Kidney (tissue), 14 donors: ENCODE data around the gene IDNK. TPM values are rescaled to one million over a fixed set of nuclear protein-coding genes. Genes with fewer than 3 reads are reported as not detected.
"Not testable (repeated sequence)": the region's sequence is repeated elsewhere in the genome, so short reads cannot be mapped to it uniquely, and the experiment has no call there.

Experiments
- DNase-seq, 5 donors: peaks; one replicate each; pipeline ENCODE4 v3.0.0-alpha.2; 2013 to 2020
- FAIRE-seq: peaks from 2 replicates; lab custom pipeline; 2012; peaks lifted over from hg19 to GRCh38; lab: Jason Lieb, UNC
- H3K27ac ChIP-seq, 2 donors: one replicate each; pipeline ENCODE4 v1.7.0; 2013; ENCODE audit warnings: low read depth in 2 of 2, low read length in 2 of 2, inconsistent platforms in 1 of 2
- H3K27me3 ChIP-seq: one replicate; pipeline ENCODE4 v1.7.1; 2013; ENCODE audit warnings: low read length, inconsistent platforms; ENCODE audit not compliant: control insufficient read depth, insufficient read depth
- H3K36me3 ChIP-seq, 3 donors: one replicate each; pipeline versions ENCODE4 v1.7.0 to v1.7.1; 2013; ENCODE audit warnings: low read length in 3 of 3, control low read depth in 1 of 3, inconsistent platforms in 1 of 3; ENCODE audit not compliant: insufficient read depth in 3 of 3, control insufficient read depth in 2 of 3
- H3K4me1 ChIP-seq, 3 donors: one replicate each; pipeline versions ENCODE4 v1.7.0 to v1.7.1; 2013; ENCODE audit warnings: low read length in 3 of 3, inconsistent platforms in 1 of 3, low read depth in 1 of 3; ENCODE audit not compliant: control insufficient read depth in 2 of 3, insufficient read depth in 2 of 3
- H3K4me3 ChIP-seq, 3 donors: one replicate each; pipeline versions ENCODE4 v1.7.0 to v1.8.1; 2013; ENCODE audit warnings: low read length in 3 of 3, control low read depth in 1 of 3, inconsistent platforms in 1 of 3
- H3K9ac ChIP-seq, 3 donors: one replicate each; pipeline versions ENCODE4 v1.7.0 to v1.7.1; 2013; ENCODE audit warnings: low read length in 3 of 3, control low read depth in 1 of 3, inconsistent platforms in 1 of 3
- H3K9me3 ChIP-seq, 3 donors: one replicate each; pipeline versions ENCODE4 v1.7.0 to v1.7.1; 2013; ENCODE audit warnings: low read length in 3 of 3, control low read depth in 1 of 3, inconsistent platforms in 1 of 3; ENCODE audit not compliant: control insufficient read depth in 2 of 3, insufficient read depth in 1 of 3
- CTCF ChIP-seq: IDR thresholded peaks from 3 replicates; pipeline ENCODE4 v1.5.1; 2012; ENCODE audit warnings: mild to moderate bottlenecking, moderate library complexity, borderline replicate concordance; ENCODE audit not compliant: insufficient read depth; ENCODE audit errors: extremely low read depth
- intact Hi-C: fragments of 100-400 bp; cut with DNase I; formaldehyde crosslinking; loops from one replicate; pipeline ENCODE4 v1.11.1; 2022
- polyA plus RNA-seq: library from polyadenylated mRNA; stranded (reverse); fragments of 350-450 nt; fragmentation: Illumina TruSeq; extraction: RNeasy Lipid Tissue Mini Kit (QIAGEN cat#74804); gene quantifications from one replicate; pipeline ENCODE4 v1.2.3, GENCODE V29; 2014; ENCODE audit warnings: low read depth, low replicate concordance; ENCODE audit not compliant: insufficient read depth
- total RNA-seq: library from RNA; stranded (reverse); fragmentation: NEBNext Ultra II Directional; extraction: Animal tissue kit (Norgen Biotek cat#: 25700); gene quantifications from one replicate; pipeline ENCODE4 v1.2.1, GENCODE V29; 2021
- donor health status: control.
- donor health status: control.
- donor health status: control.
- donor health status: control.
- donor health status: control.
- donor health status: DM: yes; HTN: yes; CAD: no.
- donor health status: Normal renal cell carcinoma (clear cell type).

IDNK gene
- total and polyA plus RNA-seq, 2 donors from 2014 or later = 7.4 to 39.2 TPM

DNA sequence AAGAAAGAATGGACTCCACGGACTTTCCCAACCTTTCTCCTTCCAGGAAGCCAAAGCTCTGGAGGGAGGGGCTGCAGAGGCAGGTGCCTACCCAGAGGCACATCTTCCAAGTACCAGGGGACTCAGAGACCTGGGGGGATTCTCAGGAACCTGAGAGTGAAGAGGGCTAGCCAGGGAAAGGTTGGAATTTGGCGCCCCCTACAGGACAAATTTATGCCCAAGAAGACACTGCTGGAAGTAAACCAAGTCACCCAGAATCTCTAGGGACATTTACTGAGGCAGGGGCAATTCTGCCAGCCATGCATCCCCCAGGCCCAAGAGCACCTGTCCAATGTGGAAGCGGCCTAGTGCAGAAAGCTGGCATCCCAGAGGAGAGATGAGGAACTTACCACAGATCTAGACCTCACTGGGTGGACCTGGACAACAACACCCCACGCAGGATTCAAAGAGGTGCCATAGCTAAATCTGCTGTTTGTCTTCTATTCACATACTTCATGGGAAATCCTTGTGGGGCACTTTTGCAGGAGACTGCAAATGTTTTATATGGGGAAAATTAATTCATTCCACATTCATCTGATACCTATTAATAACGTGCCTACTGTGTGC is 25.9 kb upstream of the IDNK start:
- Histone ChIP-seq H3K27ac (no peak overlapping the region), H3K4me1 (no peaks in the 10 kb centered on the region), H3K9me3 (no peaks in the 10 kb centered on the region), H3K27me3 (no peaks in the 10 kb centered on the region), H3K9ac (no peak overlapping the region), H3K4me3 (no peak overlapping the region), H3K36me3 (no peaks in the 10 kb centered on the region)
- TF ChIP-seq CTCF = peak; percentile 54
- DNase-seq = peak in 4 of 5 donors; percentile 41 to 66 (median 58)
- intact Hi-C loops = no loop called here
- FAIRE-seq = no peak

- no peak overlapping the region for H3K4me3 ChIP-seq
- H3K27ac ChIP-seq = no peak overlapping the region
- DNase-seq (no peak), FAIRE-seq (no peak)
- H3K36me3 ChIP-seq = no peaks in the 10 kb centered on the region
- H3K4me1 ChIP-seq = no peaks in the 10 kb centered on the region
- no peaks in the 10 kb centered on the region for H3K27me3 ChIP-seq
- no peak overlapping the region for H3K9ac ChIP-seq
- intact Hi-C loops = no loop called here
- TF ChIP-seq CTCF = no peak
- H3K9me3 ChIP-seq = no peaks in the 10 kb centered on the region
Observed at GRCh38 chr9:83598487-83598886, 24.5 kb upstream of the IDNK start.

- H3K27ac ChIP-seq = no peak overlapping the region
- no peak overlapping the region for H3K9ac ChIP-seq
- intact Hi-C loops = no loop called here
- no peaks in the 10 kb centered on the region for H3K27me3 ChIP-seq
- no peak overlapping the region for H3K4me3 ChIP-seq
- TF ChIP-seq CTCF = no peak
- H3K9me3 ChIP-seq = no peaks in the 10 kb centered on the region
- H3K36me3 ChIP-seq = no peaks in the 10 kb centered on the region
- H3K4me1 ChIP-seq = no peaks in the 10 kb centered on the region
- DNase-seq (no peak), FAIRE-seq (no peak)
Observed at GRCh38 chr9:83599071-83599470, 23.9 kb upstream of the IDNK start.

GRCh38 chr9:83601463-83601862 is 21.5 kb upstream of the IDNK start:
- TF ChIP-seq CTCF = no peak
- Histone ChIP-seq H3K27me3 (no peaks in the 10 kb centered on the region), H3K27ac (no peak overlapping the region), H3K36me3 (no peaks in the 10 kb centered on the region), H3K4me1 (no peaks in the 10 kb centered on the region), H3K9ac (no peak overlapping the region), H3K4me3 (no peak overlapping the region), H3K9me3 (no peaks in the 10 kb centered on the region)
- FAIRE-seq (no peak), DNase-seq (no peak)
- intact Hi-C loops = no loop called here

- H3K27me3 ChIP-seq, DNase-seq, H3K4me1 ChIP-seq, H3K36me3 ChIP-seq, H3K27ac ChIP-seq, H3K9me3 ChIP-seq, H3K9ac ChIP-seq, FAIRE-seq, H3K4me3 ChIP-seq, intact Hi-C loops: not testable (repeated sequence)
Observed at GRCh38 chr9:83607620-83608019, 15.3 kb upstream of the IDNK start.
